Measurements from ENCODE around the gene PHAF1. TPM values are rescaled to one million over a fixed set of nuclear protein-coding genes. Genes with fewer than 3 reads are reported as not detected.
"Not testable (repeated sequence)": the region's sequence is repeated elsewhere in the genome, so short reads cannot be mapped to it uniquely, and the experiment has no call there.

PHAF1 gene
- total RNA-seq, 1 donor from 2014 or later: 10.8 TPM

GRCh38 chr16:67101311-67102082 lies 8.2 kb upstream of the PHAF1 start:
- intact Hi-C loops (cut with DNase I): loop anchor here (5.0 kb wide), 1 partner anchor 124 kb away; no protein-coding TSS in a partner anchor
- ATAC-seq (no peak), DNase-seq (ENCODE audit: missing footprints) (no peak)

GRCh38 chr16:67104061-67104460 lies 5.7 kb upstream of the PHAF1 start:
- intact Hi-C loops (cut with DNase I): loop anchor here (5.0 kb wide), 1 partner anchor 127 kb away; no protein-coding TSS in a partner anchor
- peak; percentile 69 for ATAC-seq
- no peak for DNase-seq (ENCODE audit: missing footprints)

- intact Hi-C loops (cut with DNase I): loop anchor here (5.0 kb wide), 2 partner anchors 78 to 128 kb away; partner anchors contain the start of gene CBFB
- no peak for ATAC-seq
Observed at GRCh38 chr16:67104845-67105244, 4.9 kb upstream of the PHAF1 start.

GRCh38 chr16:67105246-67105645 lies 4.5 kb upstream of the PHAF1 start:
- ATAC-seq (no peak), DNase-seq (ENCODE audit: missing footprints) (no peak)
- intact Hi-C loops (cut with DNase I): loop anchor here (5.0 kb wide), 1 partner anchor 78 kb away; the partner anchor contains the start of gene CBFB

More at GRCh38 chr16:67104845-67105244, 4.9 kb upstream of the PHAF1 start:
- no peak for DNase-seq (ENCODE audit: missing footprints)

- ATAC-seq (no peak), DNase-seq (ENCODE audit: missing footprints) (no peak)
- intact Hi-C loops (cut with DNase I): loop anchor here (5.0 kb wide), 1 partner anchor 79 kb away; the partner anchor contains the start of gene CBFB
Observed at GRCh38 chr16:67105881-67106280, 3.9 kb upstream of the PHAF1 start.

- no peak for ATAC-seq
- no peak for DNase-seq (ENCODE audit: missing footprints)
- intact Hi-C loops (cut with DNase I): loop anchor here (5.0 kb wide), 1 partner anchor 81 kb away; the partner anchor contains the start of gene CBFB
Observed at GRCh38 chr16:67108489-67108888, 1.3 kb upstream of the PHAF1 start.

- intact Hi-C loops (cut with DNase I): loop anchor here (5.0 kb wide), 1 partner anchor 82 kb away; the partner anchor contains the start of gene CBFB
- DNase-seq (ENCODE audit: missing footprints) (no peak), ATAC-seq (no peak)
Observed at GRCh38 chr16:67108931-67109406, 772 bp upstream of the PHAF1 start.

GRCh38 chr16:67111951-67112444 lies 2.3 kb downstream of the PHAF1 start:
- ATAC-seq (no peak), DNase-seq (ENCODE audit: missing footprints) (no peak)
- intact Hi-C loops (cut with DNase I): loop anchor here (5.0 kb wide), 1 partner anchor 45 kb away; the partner anchor contains the start of genes FBXL8 and TRADD

GRCh38 chr16:67112591-67113399 lies 3.1 kb downstream of the PHAF1 start:
- no peak for ATAC-seq
- intact Hi-C loops (cut with DNase I): loop anchor here (5.0 kb wide), 1 partner anchor 45 kb away; the partner anchor contains the start of genes FBXL8 and TRADD

GRCh38 chr16:67114793-67115192 lies 5.1 kb downstream of the PHAF1 start:
- ATAC-seq: no peak
- DNase-seq (ENCODE audit: missing footprints): no peak
- intact Hi-C loops (cut with DNase I): loop anchor here (5.0 kb wide), 1 partner anchor 43 kb away; the partner anchor contains the start of genes FBXL8 and TRADD

More at GRCh38 chr16:67112591-67113399, 3.1 kb downstream of the PHAF1 start:
- DNase-seq (ENCODE audit: missing footprints): no peak

- DNase-seq (ENCODE audit: missing footprints) (no peak), ATAC-seq (no peak)
- intact Hi-C loops (cut with DNase I): no loop called here
Observed at GRCh38 chr16:67115639-67116038, 5.9 kb downstream of the PHAF1 start.

- ATAC-seq: no peak
- intact Hi-C loops (cut with DNase I): no loop called here
Observed at GRCh38 chr16:67116388-67117311, 6.9 kb downstream of the PHAF1 start.

GRCh38 chr16:67117716-67118115 lies 8.0 kb downstream of the PHAF1 start:
- ATAC-seq: no peak
- intact Hi-C loops (cut with DNase I): no loop called here
- DNase-seq (ENCODE audit: missing footprints): no peak

More at GRCh38 chr16:67116388-67117311, 6.9 kb downstream of the PHAF1 start:
- DNase-seq (ENCODE audit: missing footprints): no peak

- intact Hi-C loops (cut with DNase I): no loop called here
Observed at GRCh38 chr16:67120025-67120424, 10.3 kb downstream of the PHAF1 start.

GRCh38 chr16:67122799-67123198 lies 13.1 kb downstream of the PHAF1 start:
- ATAC-seq; intact Hi-C loops (cut with DNase I); DNase-seq (ENCODE audit: missing footprints): not testable (repeated sequence)

More at GRCh38 chr16:67120025-67120424, 10.3 kb downstream of the PHAF1 start:
- ATAC-seq (no peak), DNase-seq (ENCODE audit: missing footprints) (no peak)

GRCh38 chr16:67128417-67128816 lies 18.7 kb downstream of the PHAF1 start:
- DNase-seq (ENCODE audit: missing footprints): no peak
- ATAC-seq: no peak
- intact Hi-C loops (cut with DNase I): no loop called here

- DNase-seq (ENCODE audit: missing footprints) (no peak), ATAC-seq (no peak)
- intact Hi-C loops (cut with DNase I): no loop called here
Observed at GRCh38 chr16:67128887-67129286, 19.1 kb downstream of the PHAF1 start.

GRCh38 chr16:67129422-67129821 lies 19.7 kb downstream of the PHAF1 start:
- ATAC-seq (no peak), DNase-seq (ENCODE audit: missing footprints) (no peak)
- intact Hi-C loops (cut with DNase I): no loop called here

Data from Right ventricle myocardium inferior (tissue), 1 donor.